NT2/D1 (cell line): ENCODE data around the gene IL31RA.

Source experiments
- SUZ12 ChIP-seq: IDR thresholded peaks from 2 replicates; pipeline ENCODE4 v1.6.1; 2011; ENCODE audit not compliant: insufficient read length, insufficient read depth; ENCODE audit errors: extremely low read depth
- YY1 ChIP-seq: IDR thresholded peaks from 2 replicates; pipeline ENCODE4 v1.6.1; 2011; ENCODE audit not compliant: insufficient read length, insufficient read depth
- ZNF274 ChIP-seq: IDR thresholded peaks from 2 replicates; pipeline ENCODE4 v1.6.1; 2011; ENCODE audit warnings: mild to moderate bottlenecking, low read depth, low read length

DNA sequence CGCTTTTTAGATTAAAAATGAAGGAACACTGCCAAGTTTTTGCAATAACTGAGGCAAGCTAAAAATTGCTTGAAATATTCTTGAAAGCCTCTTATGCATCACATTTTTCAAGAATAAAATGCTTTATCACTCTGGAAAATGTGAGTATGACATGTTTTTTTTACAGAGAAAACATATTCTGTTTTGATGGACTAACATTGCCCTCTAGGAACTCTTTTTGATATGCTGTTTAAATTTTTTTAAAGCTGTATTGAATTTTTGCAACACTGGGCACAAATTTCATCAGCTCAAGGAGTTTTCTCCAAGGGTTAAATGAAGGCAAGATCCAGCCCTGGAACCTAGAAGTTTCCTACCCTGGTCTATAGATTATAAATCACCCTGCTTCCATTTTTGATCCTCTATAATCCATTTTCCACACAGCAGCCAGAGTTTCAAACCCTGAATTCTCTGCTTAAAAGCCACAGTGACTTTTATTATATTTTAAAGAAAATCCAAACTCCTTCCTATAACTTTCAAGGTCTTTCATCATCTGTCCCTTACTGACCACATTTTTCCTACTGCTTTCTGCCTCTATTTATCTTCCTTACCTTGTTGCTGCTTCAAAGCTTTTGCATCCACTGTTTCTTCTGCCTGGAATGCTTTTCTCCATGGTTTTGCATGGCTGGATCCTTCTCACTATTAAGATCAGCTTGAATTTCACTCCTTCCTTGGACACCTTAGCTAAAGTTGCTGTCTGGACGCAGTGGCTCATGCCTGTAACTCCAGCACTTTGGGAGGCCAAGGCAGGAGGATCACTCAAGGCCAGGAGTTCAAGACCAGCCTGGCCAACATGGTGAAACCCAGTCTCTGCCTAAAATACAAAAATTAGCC is 60.9 kb downstream of the IL31RA start:
- TF ChIP-seq ZNF274 (no peak), YY1 (no peak), SUZ12 (no peak)
